HTERT RPE-1 (cell line): ENCODE data around the gene GLA.

Experiments used
- in situ Hi-C: fragments of 300-500 bp; cut with MboI; formaldehyde crosslinking; loops from 4 replicates; pipeline ENCODE4 v1.14.3; 2020; ENCODE audit warnings: low sequenced_read_pairs

The GLA gene

GRCh38 chrX:101407748-101408531 lies at the start of gene GLA, which contains the start of gene HNRNPH2:
Gene GLA, minus strand, starts transcription at chrX:101407925. Its CDS starts 22 bp downstream, at chrX:101407903.
Gene HNRNPH2, plus strand, starts transcription at chrX:101408222. Its CDS starts 3,767 bp downstream, at chrX:101411989.
- in situ Hi-C loops = no loop called here

- in situ Hi-C loops = no loop called here
Observed at GRCh38 chrX:101452056-101452455, 44.3 kb upstream of the GLA start.

GRCh38 chrX:101450961-101451360 lies 43.2 kb upstream of the GLA start:
- in situ Hi-C loops = no loop called here

GRCh38 chrX:101450085-101450484 lies 42.4 kb upstream of the GLA start:
- in situ Hi-C loops = no loop called here

- in situ Hi-C loops = no loop called here
Observed at GRCh38 chrX:101449279-101449678, 41.6 kb upstream of the GLA start.

GRCh38 chrX:101442085-101442484 lies 34.4 kb upstream of the GLA start:
- in situ Hi-C loops = no loop called here

- in situ Hi-C loops = no loop called here
Observed at GRCh38 chrX:101430457-101431078, 22.8 kb upstream of the GLA start.

GRCh38 chrX:101429934-101430333 lies 22.2 kb upstream of the GLA start:
- in situ Hi-C loops = no loop called here

- in situ Hi-C loops = no loop called here
Observed at GRCh38 chrX:101427954-101428353, 20.2 kb upstream of the GLA start.

GRCh38 chrX:101419489-101419888 lies 11.8 kb upstream of the GLA start:
- in situ Hi-C loops = no loop called here

- in situ Hi-C loops = no loop called here
Observed at GRCh38 chrX:101417981-101418841, 10.5 kb upstream of the GLA start.

- in situ Hi-C loops = no loop called here
Observed at GRCh38 chrX:101417190-101417589, 9.5 kb upstream of the GLA start.

GRCh38 chrX:101416691-101417090 lies 9.0 kb upstream of the GLA start:
- in situ Hi-C loops = no loop called here

GRCh38 chrX:101415180-101416145 lies 7.7 kb upstream of the GLA start:
- in situ Hi-C loops = no loop called here

GRCh38 chrX:101411984-101412383 lies 4.3 kb upstream of the GLA start:
- in situ Hi-C loops = no loop called here

GRCh38 chrX:101410461-101410860 lies 2.7 kb upstream of the GLA start:
- in situ Hi-C loops = no loop called here

- in situ Hi-C loops = no loop called here
Observed at GRCh38 chrX:101409043-101409442, 1.3 kb upstream of the GLA start.

- in situ Hi-C loops = no loop called here
Observed at GRCh38 chrX:101408532-101408841, 762 bp upstream of the GLA start.

- in situ Hi-C loops = no loop called here
Observed at GRCh38 chrX:101407167-101407747, 468 bp downstream of the GLA start.

GRCh38 chrX:101399825-101400224 lies 7.9 kb downstream of the GLA start:
- in situ Hi-C loops = no loop called here
